ENCODE measurements around the gene TEX22. TPM values are rescaled to one million over a fixed set of nuclear protein-coding genes. Genes with fewer than 3 reads are reported as not detected.
A peak's percentile ranks its signal among the peaks of the same experiment; 100 is the strongest.

Gene TEX22
- total and polyA plus RNA-seq, 2 donors (not counting 1 experiment from before 2014, with no cell fraction given), result 1.7 to 7.0 TPM

DNA sequence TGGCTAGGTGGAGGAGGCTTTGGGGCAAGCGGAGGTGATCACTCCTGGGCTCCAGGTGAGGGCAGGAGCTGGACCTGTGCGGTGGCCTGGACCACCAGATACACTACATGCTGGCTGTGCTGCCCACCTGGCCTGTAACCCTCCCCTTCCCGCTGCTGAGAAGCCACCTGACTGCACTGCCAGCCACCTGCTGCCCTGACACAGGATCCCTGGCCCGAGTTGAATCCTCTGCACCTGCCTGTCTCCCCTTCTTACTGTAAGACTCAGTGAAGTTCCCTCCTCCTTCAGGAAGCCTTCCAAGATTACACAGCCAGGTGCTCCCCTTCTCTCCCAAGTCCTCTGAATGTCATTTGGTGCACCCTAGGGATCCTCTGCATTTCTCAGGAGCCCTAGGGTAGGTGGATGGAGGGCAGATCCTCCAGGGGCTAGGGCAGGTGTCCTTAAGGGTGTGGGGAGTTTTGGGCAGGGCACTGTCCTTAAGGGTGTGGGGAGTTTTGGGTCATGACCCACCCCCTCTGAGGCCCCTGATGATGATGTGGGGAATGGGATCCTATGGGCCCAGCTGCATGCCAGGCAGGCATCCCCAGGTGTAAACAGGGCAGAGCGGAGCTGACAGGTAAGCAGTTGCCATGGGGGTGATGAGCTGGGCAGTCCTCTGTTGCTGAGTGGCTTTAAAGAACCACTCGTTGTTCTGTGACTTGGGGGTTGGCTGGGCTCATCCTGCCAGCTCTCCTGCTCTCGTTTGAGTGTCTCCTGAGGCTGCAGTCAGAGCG is 14.6 kb downstream of the TEX22 start:
- Histone ChIP-seq H3K36me3 (replicated peaks in 1 of 2; ENCODE audit: control extremely low read depth in 1 of 2, control insufficient read depth in 1 of 2, extremely low read depth in 1 of 2, insufficient read depth in 2 of 2, low read length in 1 of 2) (no peaks in the 10 kb centered on the region), H3K4me2 (replicated peaks; ENCODE audit: low read depth, low read length, poor library complexity, severe bottlenecking) (no peak overlapping the region), H3K27ac (ENCODE audit: low read length in 2 of 2) (no peak overlapping the region), H3K9ac (ENCODE audit: low read length) (no peak overlapping the region), H3K4me3 (ENCODE audit: control extremely low read depth in 1 of 5, extremely low read depth in 1 of 5, insufficient read depth in 1 of 5, low read depth in 2 of 5, low read length in 4 of 5) (no peak overlapping the region), H3K4me1 (ENCODE audit: control insufficient read depth in 2 of 2, insufficient read depth in 2 of 2, low read length in 2 of 2) (peaks cover 20 to 23% of the 10 kb centered on the region in 2 donors), H3K27me3 (replicated peaks in 1 of 4; ENCODE audit: control extremely low read depth in 1 of 4, control insufficient read depth in 3 of 4, insufficient read depth in 4 of 4, low read length in 3 of 4) (peaks cover 0 to 36% (median 13%) of the 10 kb centered on the region in 4 experiments), H2AFZ (ENCODE audit: insufficient read depth, low read depth, low read length, poor library complexity, severe bottlenecking) (no peak overlapping the region), H4K20me1 (ENCODE audit: control insufficient read depth, insufficient read depth, low read length, poor library complexity, severe bottlenecking) (peaks cover 6% of the 10 kb centered on the region), H3K79me2 (ENCODE audit: control insufficient read depth, insufficient read depth, low read length) (no peaks in the 10 kb centered on the region), H3K9me3 (ENCODE audit: control extremely low read depth in 1 of 3, control insufficient read depth in 2 of 3, insufficient read depth in 1 of 3, low read length in 2 of 3) (peaks cover 0 to 7% (median 0%) of the 10 kb centered on the region in 3 donors)
- Mint-ChIP-seq H3K4me1 (peaks cover 19% of the 10 kb centered on the region), H3K27me3 (peaks cover 11% of the 10 kb centered on the region), H3K9me3 (ENCODE audit: insufficient read depth) (no peaks in the 10 kb centered on the region), H3K4me3 (peak overlapping the region; percentile 37), H3K27ac (no peak overlapping the region)
- WGBS (ENCODE audit: insufficient coverage), result 89% methylated on average over 7 of the region's 8 CpGs
- intact Hi-C loops (cut with micrococcal nuclease), result no loop called here
- DNase-seq (no peak), ATAC-seq (ENCODE audit: low read depth) (no peak)
- POLR2A ChIA-PET, result no interaction called here
- CTCF ChIA-PET, result interaction anchor here (1.2 kb wide), 1 partner anchor 9 kb away, joined by 4 read pairs; no protein-coding TSS in a partner anchor
- TF ChIP-seq EZH2 (IDR thresholded peaks at IDR 0.05; ENCODE audit: borderline replicate concordance, insufficient read depth, low read depth, low read length, poor library complexity, severe bottlenecking), result no peak
- TF ChIP-seq, protein P1, sequence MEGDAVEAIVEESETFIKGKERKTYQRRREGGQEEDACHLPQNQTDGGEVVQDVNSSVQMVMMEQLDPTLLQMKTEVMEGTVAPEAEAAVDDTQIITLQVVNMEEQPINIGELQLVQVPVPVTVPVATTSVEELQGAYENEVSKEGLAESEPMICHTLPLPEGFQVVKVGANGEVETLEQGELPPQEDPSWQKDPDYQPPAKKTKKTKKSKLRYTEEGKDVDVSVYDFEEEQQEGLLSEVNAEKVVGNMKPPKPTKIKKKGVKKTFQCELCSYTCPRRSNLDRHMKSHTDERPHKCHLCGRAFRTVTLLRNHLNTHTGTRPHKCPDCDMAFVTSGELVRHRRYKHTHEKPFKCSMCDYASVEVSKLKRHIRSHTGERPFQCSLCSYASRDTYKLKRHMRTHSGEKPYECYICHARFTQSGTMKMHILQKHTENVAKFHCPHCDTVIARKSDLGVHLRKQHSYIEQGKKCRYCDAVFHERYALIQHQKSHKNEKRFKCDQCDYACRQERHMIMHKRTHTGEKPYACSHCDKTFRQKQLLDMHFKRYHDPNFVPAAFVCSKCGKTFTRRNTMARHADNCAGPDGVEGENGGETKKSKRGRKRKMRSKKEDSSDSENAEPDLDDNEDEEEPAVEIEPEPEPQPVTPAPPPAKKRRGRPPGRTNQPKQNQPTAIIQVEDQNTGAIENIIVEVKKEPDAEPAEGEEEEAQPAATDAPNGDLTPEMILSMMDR (IDR thresholded peaks at IDR 0.05), result no peak

DNA sequence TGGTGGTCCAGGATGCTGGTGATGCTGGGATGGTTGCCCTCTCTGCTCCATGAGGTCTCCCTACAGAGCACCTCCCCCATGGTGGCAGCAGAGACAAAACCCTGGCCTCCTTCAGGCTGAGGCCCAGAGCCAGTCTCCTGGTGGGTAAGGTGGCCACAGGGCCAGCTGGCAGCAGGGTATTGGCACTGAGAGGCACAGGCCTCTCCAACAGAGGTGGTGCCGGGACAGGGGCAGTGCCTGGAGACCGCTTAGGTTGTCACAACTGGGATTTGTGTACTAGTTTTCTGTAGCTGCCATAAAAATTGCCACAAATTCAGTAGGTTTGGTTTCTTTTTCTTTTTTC is 15.2 kb downstream of the TEX22 start:
- no peak for DNase-seq
- Histone ChIP-seq H3K27me3 (replicated peaks in 1 of 4; ENCODE audit: control extremely low read depth in 1 of 4, control insufficient read depth in 3 of 4, insufficient read depth in 4 of 4, low read length in 3 of 4) (peaks cover 0 to 36% (median 13%) of the 10 kb centered on the region in 4 experiments), H3K36me3 (replicated peaks in 1 of 2; ENCODE audit: control extremely low read depth in 1 of 2, control insufficient read depth in 1 of 2, extremely low read depth in 1 of 2, insufficient read depth in 2 of 2, low read length in 1 of 2) (no peaks in the 10 kb centered on the region), H3K79me2 (ENCODE audit: control insufficient read depth, insufficient read depth, low read length) (no peaks in the 10 kb centered on the region), H3K4me2 (replicated peaks; ENCODE audit: low read depth, low read length, poor library complexity, severe bottlenecking) (no peak overlapping the region), H3K9ac (ENCODE audit: low read length) (no peak overlapping the region), H2AFZ (ENCODE audit: insufficient read depth, low read depth, low read length, poor library complexity, severe bottlenecking) (no peak overlapping the region), H4K20me1 (ENCODE audit: control insufficient read depth, insufficient read depth, low read length, poor library complexity, severe bottlenecking) (peaks cover 6% of the 10 kb centered on the region), H3K4me1 (ENCODE audit: control insufficient read depth in 2 of 2, insufficient read depth in 2 of 2, low read length in 2 of 2) (peaks cover 20 to 23% of the 10 kb centered on the region in 2 donors), H3K27ac (ENCODE audit: low read length in 2 of 2) (no peak overlapping the region), H3K9me3 (ENCODE audit: control extremely low read depth in 1 of 3, control insufficient read depth in 2 of 3, insufficient read depth in 1 of 3, low read length in 2 of 3) (peaks cover 0 to 7% (median 0%) of the 10 kb centered on the region in 3 donors), H3K4me3 (ENCODE audit: control extremely low read depth in 1 of 5, extremely low read depth in 1 of 5, insufficient read depth in 1 of 5, low read depth in 2 of 5, low read length in 4 of 5) (no peak overlapping the region)
- Mint-ChIP-seq H3K9me3 (ENCODE audit: insufficient read depth) (no peaks in the 10 kb centered on the region), H3K4me1 (peaks cover 20% of the 10 kb centered on the region), H3K27ac (no peak overlapping the region), H3K4me3 (peak overlapping the region; percentile 37), H3K27me3 (peaks cover 11% of the 10 kb centered on the region)
- TF ChIP-seq, protein P1 (IDR thresholded peaks at IDR 0.05), result no peak
- TF ChIP-seq EZH2 (IDR thresholded peaks at IDR 0.05; ENCODE audit: borderline replicate concordance, insufficient read depth, low read depth, low read length, poor library complexity, severe bottlenecking), result no peak
- ATAC-seq (ENCODE audit: low read depth), result no peak
- intact Hi-C loops (cut with micrococcal nuclease), result no loop called here
- 100% methylated on average over 1 of the region's 2 CpGs for WGBS (ENCODE audit: insufficient coverage)
- ChIA-PET POLR2A (no interaction called here), CTCF (interaction anchor here (1.2 kb wide), 1 partner anchor 10 kb away, joined by 4 read pairs; no protein-coding TSS in a partner anchor)
